Activated CD8-positive, alpha-beta T cell treated with anti-CD3 and anti-CD28 coated beads, Interleukin-2, amount 10 ng/mL, durations not matched to agents 7 days and 5 days (primary cell): ENCODE measurements around the gene CDH13. TPM values are rescaled to one million over a fixed set of nuclear protein-coding genes. Genes with fewer than 3 reads are reported as not detected.

Source experiments
- ATAC-seq: fragments of 150-1000 bp; cut with Tn5 transposase; one replicate; pipeline ENCODE4 v1.10.0; 2021; ENCODE audit warnings: moderate library complexity
- CTCF ChIA-PET: fragments of 350-600 bp; sonication (Branson Sonifier 250); formaldehyde crosslinking; loops from one replicate; lab custom pipeline; 2021; ENCODE audit warnings: antibody characterized with exemption; lab: Charles Lee
- POLR2A ChIA-PET: fragments of 350-600 bp; sonication (Branson Sonifier 250); formaldehyde crosslinking; loops from one replicate; lab custom pipeline; 2021; ENCODE audit warnings: antibody characterized with exemption; lab: Charles Lee
- DNase-seq: peaks from one replicate; pipeline ENCODE4 v3.0.0-alpha.2; 2020
- H3K27ac Mint-ChIP-seq: one replicate; pipeline ENCODE4 v1.8.0; 2021; ENCODE audit warnings: mild to moderate bottlenecking, mixed read lengths
- H3K27me3 Mint-ChIP-seq: one replicate; pipeline ENCODE4 v1.8.0; 2021; ENCODE audit warnings: low read depth, mixed read lengths
- H3K36me3 Mint-ChIP-seq: one replicate; pipeline ENCODE4 v1.8.0; 2021; ENCODE audit warnings: low read depth, mixed read lengths
- H3K4me1 Mint-ChIP-seq: one replicate; pipeline ENCODE4 v1.8.0; 2021; ENCODE audit warnings: low read depth, mixed read lengths
- H3K4me3 Mint-ChIP-seq: one replicate; pipeline ENCODE4 v1.8.0; 2021; ENCODE audit warnings: mild to moderate bottlenecking, mixed read lengths
- H3K9me3 Mint-ChIP-seq: one replicate; pipeline ENCODE4 v1.8.0; 2022; ENCODE audit warnings: mixed read lengths; ENCODE audit not compliant: insufficient read depth
- total RNA-seq, 2 experiments: library from RNA; stranded (reverse); gene quantifications; one replicate each; pipeline ENCODE4 v1.2.3, GENCODE V29; 2021

The CDH13 gene
- total RNA-seq, 2 experiments from 2014 or later = not detected

GRCh38 chr16:82751020-82751419 lies 124.3 kb downstream of the CDH13 start:
- no peak overlapping the region for H3K27ac Mint-ChIP-seq
- no peak for ATAC-seq
- H3K36me3 Mint-ChIP-seq = no peaks in the 10 kb centered on the region
- ChIA-PET POLR2A (no interaction called here), CTCF (no interaction called here)
- peaks cover 16% of the 10 kb centered on the region for H3K4me1 Mint-ChIP-seq
- no peaks in the 10 kb centered on the region for H3K9me3 Mint-ChIP-seq
- H3K27me3 Mint-ChIP-seq = peaks cover 48% of the 10 kb centered on the region
- no peak for DNase-seq
- no peak overlapping the region for H3K4me3 Mint-ChIP-seq

GRCh38 chr16:82752172-82752571 lies 125.4 kb downstream of the CDH13 start:
- no peak for ATAC-seq
- peaks cover 16% of the 10 kb centered on the region for H3K4me1 Mint-ChIP-seq
- CTCF ChIA-PET = no interaction called here
- POLR2A ChIA-PET = no interaction called here
- H3K27ac Mint-ChIP-seq = no peak overlapping the region
- no peak overlapping the region for H3K4me3 Mint-ChIP-seq
- no peaks in the 10 kb centered on the region for H3K9me3 Mint-ChIP-seq
- peaks cover 44% of the 10 kb centered on the region for H3K27me3 Mint-ChIP-seq
- no peaks in the 10 kb centered on the region for H3K36me3 Mint-ChIP-seq
- no peak for DNase-seq

- H3K36me3 Mint-ChIP-seq = no peaks in the 10 kb centered on the region
- H3K4me3 Mint-ChIP-seq = no peak overlapping the region
- H3K27ac Mint-ChIP-seq = no peak overlapping the region
- no peaks in the 10 kb centered on the region for H3K9me3 Mint-ChIP-seq
- peaks cover 34% of the 10 kb centered on the region for H3K27me3 Mint-ChIP-seq
- ATAC-seq (no peak), DNase-seq (no peak)
- CTCF ChIA-PET = no interaction called here
- H3K4me1 Mint-ChIP-seq = peaks cover 10% of the 10 kb centered on the region
- POLR2A ChIA-PET = interaction anchor here (1.1 kb wide), 1 partner anchor 21 kb away, joined by 3 read pairs; no protein-coding TSS in a partner anchor
Observed at GRCh38 chr16:82753821-82754220, 127.1 kb downstream of the CDH13 start.

GRCh38 chr16:82754716-82755513 lies 128.1 kb downstream of the CDH13 start:
- ATAC-seq (no peak), DNase-seq (no peak)
- H3K4me3 Mint-ChIP-seq = no peak overlapping the region
- ChIA-PET POLR2A (interaction anchor here (1.1 kb wide), 1 partner anchor 22 kb away, joined by 3 read pairs; no protein-coding TSS in a partner anchor), CTCF (no interaction called here)
- peaks cover 5% of the 10 kb centered on the region for H3K4me1 Mint-ChIP-seq
- H3K27ac Mint-ChIP-seq = no peak overlapping the region
- H3K27me3 Mint-ChIP-seq = peaks cover 24% of the 10 kb centered on the region
- no peaks in the 10 kb centered on the region for H3K36me3 Mint-ChIP-seq
- no peaks in the 10 kb centered on the region for H3K9me3 Mint-ChIP-seq

- ChIA-PET CTCF (no interaction called here), POLR2A (no interaction called here)
- DNase-seq (no peak), ATAC-seq (no peak)
- Mint-ChIP-seq H3K27ac (no peak overlapping the region), H3K9me3 (no peaks in the 10 kb centered on the region), H3K4me3 (no peak overlapping the region), H3K36me3 (no peaks in the 10 kb centered on the region), H3K4me1 (no peaks in the 10 kb centered on the region), H3K27me3 (peaks cover 19% of the 10 kb centered on the region)
Observed at GRCh38 chr16:82755570-82756282, 129.0 kb downstream of the CDH13 start.

- CTCF ChIA-PET = no interaction called here
- H3K27me3 Mint-ChIP-seq = peaks cover 17% of the 10 kb centered on the region
- no peaks in the 10 kb centered on the region for H3K9me3 Mint-ChIP-seq
- H3K4me1 Mint-ChIP-seq = no peaks in the 10 kb centered on the region
- POLR2A ChIA-PET = no interaction called here
- H3K36me3 Mint-ChIP-seq = no peaks in the 10 kb centered on the region
- DNase-seq = no peak
- ATAC-seq = no peak
- H3K4me3 Mint-ChIP-seq = no peak overlapping the region
- no peak overlapping the region for H3K27ac Mint-ChIP-seq
Observed at GRCh38 chr16:82756283-82756599, 129.5 kb downstream of the CDH13 start.

GRCh38 chr16:82758406-82758805 lies 131.6 kb downstream of the CDH13 start:
- Mint-ChIP-seq H3K27me3 (peaks cover 19% of the 10 kb centered on the region), H3K27ac (no peak overlapping the region), H3K4me1 (peaks cover 5% of the 10 kb centered on the region), H3K9me3 (no peaks in the 10 kb centered on the region), H3K4me3 (no peak overlapping the region), H3K36me3 (no peaks in the 10 kb centered on the region)
- DNase-seq (no peak), ATAC-seq (no peak)
- ChIA-PET CTCF (no interaction called here), POLR2A (no interaction called here)

- DNase-seq = no peak
- Mint-ChIP-seq H3K4me3 (no peak overlapping the region), H3K4me1 (peaks cover 5% of the 10 kb centered on the region), H3K27ac (no peak overlapping the region), H3K9me3 (no peaks in the 10 kb centered on the region), H3K36me3 (no peaks in the 10 kb centered on the region), H3K27me3 (peaks cover 19% of the 10 kb centered on the region)
- POLR2A ChIA-PET = no interaction called here
- CTCF ChIA-PET = no interaction called here
- no peak for ATAC-seq
Observed at GRCh38 chr16:82758904-82759303, 132.1 kb downstream of the CDH13 start.

GRCh38 chr16:82761236-82761635 lies 134.5 kb downstream of the CDH13 start:
- Mint-ChIP-seq H3K27me3 (peaks cover 27% of the 10 kb centered on the region), H3K27ac (no peak overlapping the region), H3K9me3 (no peaks in the 10 kb centered on the region), H3K4me1 (peaks cover 5% of the 10 kb centered on the region), H3K36me3 (no peaks in the 10 kb centered on the region), H3K4me3 (no peak overlapping the region)
- no peak for DNase-seq
- ChIA-PET CTCF (interaction anchor here (0.6 kb wide), 1 partner anchor 342 kb away, joined by 3 read pairs; no protein-coding TSS in a partner anchor), POLR2A (no interaction called here)
- ATAC-seq = no peak

GRCh38 chr16:82761858-82762257 lies 135.1 kb downstream of the CDH13 start:
- Mint-ChIP-seq H3K27ac (no peak overlapping the region), H3K36me3 (no peaks in the 10 kb centered on the region), H3K27me3 (peaks cover 30% of the 10 kb centered on the region), H3K4me1 (peaks cover 5% of the 10 kb centered on the region), H3K4me3 (peak overlapping the region; percentile 20), H3K9me3 (no peaks in the 10 kb centered on the region)
- no peak for ATAC-seq
- no peak for DNase-seq
- ChIA-PET CTCF (interaction anchor here (0.6 kb wide), 1 partner anchor 341 kb away, joined by 3 read pairs; no protein-coding TSS in a partner anchor), POLR2A (no interaction called here)

- H3K4me1 Mint-ChIP-seq = peaks cover 5% of the 10 kb centered on the region
- no peak overlapping the region for H3K27ac Mint-ChIP-seq
- peaks cover 39% of the 10 kb centered on the region for H3K27me3 Mint-ChIP-seq
- H3K4me3 Mint-ChIP-seq = no peak overlapping the region
- H3K36me3 Mint-ChIP-seq = no peaks in the 10 kb centered on the region
- DNase-seq (no peak), ATAC-seq (no peak)
- ChIA-PET POLR2A (interaction anchor here (0.7 kb wide), 1 partner anchor 65 kb away, joined by 3 read pairs; no protein-coding TSS in a partner anchor), CTCF (no interaction called here)
- no peaks in the 10 kb centered on the region for H3K9me3 Mint-ChIP-seq
Observed at GRCh38 chr16:82763371-82763770, 136.6 kb downstream of the CDH13 start.

- CTCF ChIA-PET = no interaction called here
- no peak overlapping the region for H3K4me3 Mint-ChIP-seq
- peaks cover 44% of the 10 kb centered on the region for H3K27me3 Mint-ChIP-seq
- DNase-seq = no peak
- no peaks in the 10 kb centered on the region for H3K4me1 Mint-ChIP-seq
- no peak for ATAC-seq
- no peaks in the 10 kb centered on the region for H3K9me3 Mint-ChIP-seq
- H3K27ac Mint-ChIP-seq = no peak overlapping the region
- POLR2A ChIA-PET = no interaction called here
- no peaks in the 10 kb centered on the region for H3K36me3 Mint-ChIP-seq
Observed at GRCh38 chr16:82767198-82767597, 140.4 kb downstream of the CDH13 start.
